GM19455 (cell line): Measurements from ENCODE around the gene TMEM273.

Experiments
- ATAC-seq: cut with Tn5 transposase; IDR thresholded peaks from one replicate; pipeline ENCODE4 v1.9.1; 2021; ENCODE audit not compliant: unreplicated experiment

The TMEM273 gene

GRCh38 chr10:49165821-49166483 is 22.2 kb downstream of the TMEM273 start:
- ATAC-seq = no peak

- ATAC-seq = no peak
Observed at GRCh38 chr10:49165259-49165658, 22.9 kb downstream of the TMEM273 start.

GRCh38 chr10:49164559-49165188 is 23.5 kb downstream of the TMEM273 start:
- ATAC-seq = peak; percentile 92

GRCh38 chr10:49163741-49164140 is 24.4 kb downstream of the TMEM273 start:
- ATAC-seq = no peak

GRCh38 chr10:49162761-49163310 is 25.4 kb downstream of the TMEM273 start:
- ATAC-seq = no peak

- ATAC-seq = no peak
Observed at GRCh38 chr10:49162063-49162462, 26.1 kb downstream of the TMEM273 start.

- no peak for ATAC-seq
Observed at GRCh38 chr10:49161411-49161997, 26.7 kb downstream of the TMEM273 start.

GRCh38 chr10:49160814-49161213 is 27.4 kb downstream of the TMEM273 start:
- no peak for ATAC-seq

GRCh38 chr10:49160110-49160509 is 28.1 kb downstream of the TMEM273 start:
- ATAC-seq = no peak

GRCh38 chr10:49158915-49159314 is 29.3 kb downstream of the TMEM273 start:
- no peak for ATAC-seq

- ATAC-seq = no peak
Observed at GRCh38 chr10:49158404-49158803, 29.8 kb downstream of the TMEM273 start.

- no peak for ATAC-seq
Observed at GRCh38 chr10:49157229-49157628, 31.0 kb downstream of the TMEM273 start.

- ATAC-seq = no peak
Observed at GRCh38 chr10:49154641-49155040, 33.5 kb downstream of the TMEM273 start.

GRCh38 chr10:49153971-49154370 is 34.2 kb downstream of the TMEM273 start:
- ATAC-seq = no peak

GRCh38 chr10:49153115-49153514 is 35.1 kb downstream of the TMEM273 start:
- no peak for ATAC-seq

- ATAC-seq = no peak
Observed at GRCh38 chr10:49152663-49153062, 35.5 kb downstream of the TMEM273 start.

GRCh38 chr10:49152037-49152436 is 36.2 kb downstream of the TMEM273 start:
- ATAC-seq = no peak

GRCh38 chr10:49151481-49151880 is 36.7 kb downstream of the TMEM273 start:
- no peak for ATAC-seq

GRCh38 chr10:49151025-49151445 is 37.2 kb downstream of the TMEM273 start:
- ATAC-seq = no peak

- no peak for ATAC-seq
Observed at GRCh38 chr10:49150426-49150825, 37.8 kb downstream of the TMEM273 start.

- no peak for ATAC-seq
Observed at GRCh38 chr10:49149881-49150280, 38.3 kb downstream of the TMEM273 start.

- ATAC-seq = no peak
Observed at GRCh38 chr10:49144058-49144720, 44.0 kb downstream of the TMEM273 start.
